Fibroblast of lung (primary cell): ENCODE data around the gene CSNK1D. TPM values are rescaled to one million over a fixed set of nuclear protein-coding genes. Genes with fewer than 3 reads are reported as not detected.
A peak's percentile ranks its signal among the peaks of the same experiment; 100 is the strongest.

Experiments
- DNase-seq, 2 donors: peaks; one replicate each; pipeline versions ENCODE4 v3.0.0 to v3.0.0-alpha.2; 2010; ENCODE audit warnings: low read depth in 2 of 2
- H2AFZ ChIP-seq: 2 replicates; pipeline ENCODE4 v1.5.1; 2012; ENCODE audit warnings: low read length, control low read depth, inconsistent platforms
- H3K27ac ChIP-seq: 2 replicates; pipeline ENCODE4 v1.5.1; 2011; ENCODE audit warnings: low read length, control low read depth; ENCODE audit not compliant: insufficient read depth
- H3K27me3 ChIP-seq: 2 replicates; pipeline ENCODE4 v1.5.1; 2011; ENCODE audit warnings: mild to moderate bottlenecking, low read length; ENCODE audit not compliant: control insufficient read depth, insufficient read depth
- H3K36me3 ChIP-seq: 2 replicates; pipeline ENCODE4 v1.5.1; 2011; ENCODE audit warnings: low read length; ENCODE audit not compliant: control insufficient read depth, insufficient read depth
- H3K4me1 ChIP-seq: 2 replicates; pipeline ENCODE4 v1.5.1; 2011; ENCODE audit warnings: low read length; ENCODE audit not compliant: control insufficient read depth, insufficient read depth; ENCODE audit errors: extremely low read depth
- H3K4me2 ChIP-seq: 2 replicates; pipeline ENCODE4 v1.5.1; 2011; ENCODE audit warnings: low read length, control low read depth; ENCODE audit not compliant: insufficient read depth; ENCODE audit errors: extremely low read depth
- H3K4me3 ChIP-seq, 4 experiments: fragments of 200-600 bp in 1 of 4; sonication (generic) in 1 of 4; replicated peaks in 1 of 4; 2 replicates each; pipeline ENCODE4 v1.5.1; 2011 to 2016; ENCODE audit warnings: low read length in 4 of 4, low read depth in 3 of 4, mild to moderate bottlenecking in 3 of 4, control low read depth in 2 of 4, inconsistent platforms in 1 of 4, mixed read lengths in 1 of 4; ENCODE audit not compliant: insufficient read depth in 1 of 4; ENCODE audit errors: control extremely low read depth in 1 of 4
- H3K79me2 ChIP-seq: 2 replicates; pipeline ENCODE4 v1.5.1; 2012; ENCODE audit warnings: mild to moderate bottlenecking, low read length, inconsistent platforms; ENCODE audit not compliant: control insufficient read depth, insufficient read depth
- H3K9ac ChIP-seq: 2 replicates; pipeline ENCODE4 v1.5.1; 2011; ENCODE audit warnings: mild to moderate bottlenecking, low read length, control low read depth; ENCODE audit not compliant: insufficient read depth
- H3K9me3 ChIP-seq: 2 replicates; pipeline ENCODE4 v1.5.1; 2012; ENCODE audit warnings: low read depth, low read length; ENCODE audit not compliant: control insufficient read depth, insufficient read depth
- H4K20me1 ChIP-seq: 2 replicates; pipeline ENCODE4 v1.5.1; 2011; ENCODE audit warnings: low read length; ENCODE audit not compliant: control insufficient read depth, insufficient read depth; ENCODE audit errors: extremely low read depth
- CTCF ChIP-seq, 2 donors: IDR thresholded peaks in 1 of 2; conservative IDR thresholded peaks in 1 of 2; 1 replicate in 1 of 2; 2 replicates in 1 of 2; pipeline ENCODE4 v1.5.1; 2011 to 2012; ENCODE audit warnings: low read length in 2 of 2, control low read depth in 1 of 2, inconsistent platforms in 1 of 2, low read depth in 1 of 2, mild to moderate bottlenecking in 1 of 2
- EZH2 ChIP-seq: IDR thresholded peaks from 2 replicates; pipeline ENCODE4 v1.5.1; 2012; ENCODE audit warnings: low read length, control low read depth, mild to moderate bottlenecking; ENCODE audit errors: missing control alignments
- polyA plus RNA-seq, 2 donors: library from polyadenylated mRNA; depleted of rRNA in 1 of 2; stranded (reverse) in 1 of 2; unstranded in 1 of 2; fragments of >200 nt; gene quantifications; 2 replicates each; pipeline ENCODE4 v1.2.1, GENCODE V29; 2011 to 2012; ENCODE audit warnings: missing spikeins in 1 of 2
- total RNA-seq: library from RNA; depleted of rRNA; stranded (reverse); fragments of >200 nt; gene quantifications from 2 replicates; pipeline ENCODE4 v1.2.1, GENCODE V29; 2014

The CSNK1D gene
- total and polyA plus RNA-seq, 2 donors (not counting 1 experiment from before 2014, with no cell fraction given): 64.9 to 112 TPM

GRCh38 chr17:82217530-82218204 lies 55.8 kb downstream of the CSNK1D start:
- H3K27ac ChIP-seq: peak overlapping the region; percentile 97
- no peak overlapping the region for H2AFZ ChIP-seq
- DNase-seq: peak; percentile 86 to 94
- TF ChIP-seq EZH2: no peak
- no peak for TF ChIP-seq CTCF (conservative IDR thresholded peaks at IDR 0.05 in 1 of 2, IDR thresholded peaks at IDR 0.05 in 1 of 2; ENCODE audit: low read depth in 1 of 2, low read length in 2 of 2)
- H3K9ac ChIP-seq: peak overlapping the region; percentile 55
- no peak overlapping the region for H3K4me3 ChIP-seq
- H3K4me2 ChIP-seq: peak overlapping the region; percentile 5
- H3K27me3 ChIP-seq: no peaks in the 10 kb centered on the region
- no peaks in the 10 kb centered on the region for H4K20me1 ChIP-seq
- peaks cover 25% of the 10 kb centered on the region for H3K4me1 ChIP-seq
- H3K9me3 ChIP-seq: no peaks in the 10 kb centered on the region
- H3K79me2 ChIP-seq: no peaks in the 10 kb centered on the region
- H3K36me3 ChIP-seq: no peaks in the 10 kb centered on the region

GRCh38 chr17:82217120-82217529 lies 56.4 kb downstream of the CSNK1D start:
- Histone ChIP-seq H3K9me3 (no peaks in the 10 kb centered on the region), H4K20me1 (no peaks in the 10 kb centered on the region), H3K27ac (peak overlapping the region; percentile 97), H3K79me2 (no peaks in the 10 kb centered on the region), H3K4me3 (no peak overlapping the region), H3K4me2 (no peak overlapping the region), H3K9ac (peak overlapping the region; percentile 55), H2AFZ (no peak overlapping the region), H3K4me1 (peaks cover 25% of the 10 kb centered on the region), H3K27me3 (no peaks in the 10 kb centered on the region), H3K36me3 (no peaks in the 10 kb centered on the region)
- TF ChIP-seq EZH2 (no peak), CTCF (conservative IDR thresholded peaks at IDR 0.05 in 1 of 2, IDR thresholded peaks at IDR 0.05 in 1 of 2; ENCODE audit: low read depth in 1 of 2, low read length in 2 of 2) (no peak)
- DNase-seq: peak in 1 of 2 donors; percentile 31

- Histone ChIP-seq H4K20me1 (no peaks in the 10 kb centered on the region), H3K36me3 (no peaks in the 10 kb centered on the region), H2AFZ (no peak overlapping the region), H3K4me2 (no peak overlapping the region), H3K4me3 (no peak overlapping the region), H3K27ac (peak overlapping the region; percentile 97), H3K9me3 (no peaks in the 10 kb centered on the region), H3K79me2 (peaks cover 3% of the 10 kb centered on the region), H3K4me1 (peaks cover 30% of the 10 kb centered on the region), H3K27me3 (no peaks in the 10 kb centered on the region), H3K9ac (peak overlapping the region; percentile 55)
- DNase-seq: peak; percentile 76 to 91
- TF ChIP-seq CTCF (conservative IDR thresholded peaks at IDR 0.05 in 1 of 2, IDR thresholded peaks at IDR 0.05 in 1 of 2; ENCODE audit: low read depth in 1 of 2, low read length in 2 of 2) (no peak), EZH2 (no peak)
These were observed 57.0 kb downstream of the CSNK1D start for GRCh38 chr17:82216301-82217119.
